Muscle layer of duodenum (tissue), 2 donors: Measurements from ENCODE around the gene NUFIP2.

ENCODE experiments used
- H3K27ac ChIP-seq: one replicate; pipeline ENCODE4 v1.7.0; 2013; ENCODE audit warnings: mild to moderate bottlenecking, low read length
- H3K27me3 ChIP-seq: one replicate; pipeline ENCODE4 v1.7.0; 2013; ENCODE audit warnings: low read depth, mild to moderate bottlenecking, control low read depth, low read length
- H3K36me3 ChIP-seq, 2 donors: one replicate each; pipeline ENCODE4 v1.7.0; 2013; ENCODE audit warnings: low read length in 2 of 2, control low read depth in 1 of 2, mild to moderate bottlenecking in 1 of 2; ENCODE audit not compliant: insufficient read depth in 2 of 2, control insufficient read depth in 1 of 2
- H3K4me1 ChIP-seq, 2 donors: one replicate each; pipeline ENCODE4 v1.7.0; 2013; ENCODE audit warnings: low read length in 2 of 2, mild to moderate bottlenecking in 2 of 2, control low read depth in 1 of 2, moderate library complexity in 1 of 2; ENCODE audit not compliant: insufficient read depth in 2 of 2, control insufficient read depth in 1 of 2
- H3K4me3 ChIP-seq, 2 donors: one replicate each; pipeline ENCODE4 v1.7.0; 2013; ENCODE audit warnings: low read length in 2 of 2, low read depth in 1 of 2, mild to moderate bottlenecking in 1 of 2
- H3K9me3 ChIP-seq, 2 donors: one replicate each; pipeline ENCODE4 v1.7.0; 2013; ENCODE audit warnings: low read length in 2 of 2, control low read depth in 1 of 2, mild to moderate bottlenecking in 1 of 2; ENCODE audit not compliant: control insufficient read depth in 1 of 2
- donor health status: healthy.

Gene NUFIP2

GRCh38 chr17:29248845-29249244, 45.1 kb downstream of the NUFIP2 start:
- H3K9me3 ChIP-seq: no peaks in the 10 kb centered on the region
- H3K36me3 ChIP-seq: peaks cover 0 to under 1% of the 10 kb centered on the region in 2 donors
- H3K27me3 ChIP-seq: no peaks in the 10 kb centered on the region
- no peaks in the 10 kb centered on the region for H3K4me1 ChIP-seq
- H3K27ac ChIP-seq: no peak overlapping the region
- no peak overlapping the region for H3K4me3 ChIP-seq

GRCh38 chr17:29247219-29247618, 46.7 kb downstream of the NUFIP2 start:
- no peak overlapping the region for H3K27ac ChIP-seq
- H3K27me3 ChIP-seq: no peaks in the 10 kb centered on the region
- no peak overlapping the region for H3K4me3 ChIP-seq
- H3K9me3 ChIP-seq: no peaks in the 10 kb centered on the region
- H3K36me3 ChIP-seq: no peaks in the 10 kb centered on the region
- no peaks in the 10 kb centered on the region for H3K4me1 ChIP-seq

- Histone ChIP-seq H3K4me3 (no peak within 1 kb of the TSS), H3K36me3 (no peaks in the 10 kb centered on the region), H3K27ac (no peak within 1 kb of the TSS), H3K4me1 (no peaks in the 10 kb centered on the region), H3K9me3 (no peaks in the 10 kb centered on the region), H3K27me3 (no peaks in the 10 kb centered on the region)
Measured at GRCh38 chr17:29246628-29247027, 47.3 kb downstream of the NUFIP2 start, which contains the start of gene CRYBA1. TSS of gene CRYBA1 (plus strand) at chr17:29246859. CDS start at chr17:29246864, 5 bp downstream.

GRCh38 chr17:29245401-29245800, 48.5 kb downstream of the NUFIP2 start:
- H3K27ac ChIP-seq: no peak overlapping the region
- peaks cover 6 to 7% of the 10 kb centered on the region in 2 donors for H3K4me1 ChIP-seq
- no peak overlapping the region for H3K4me3 ChIP-seq
- H3K9me3 ChIP-seq: no peaks in the 10 kb centered on the region
- H3K36me3 ChIP-seq: no peaks in the 10 kb centered on the region
- H3K27me3 ChIP-seq: no peaks in the 10 kb centered on the region

- Histone ChIP-seq H3K9me3 (no peaks in the 10 kb centered on the region), H3K27ac (no peak overlapping the region), H3K4me3 (no peak overlapping the region), H3K4me1 (peaks cover 7% of the 10 kb centered on the region in 2 donors), H3K36me3 (no peaks in the 10 kb centered on the region), H3K27me3 (no peaks in the 10 kb centered on the region)
Measured at GRCh38 chr17:29243792-29244191, 50.2 kb downstream of the NUFIP2 start.

GRCh38 chr17:29242790-29243189, 51.2 kb downstream of the NUFIP2 start:
- no peak overlapping the region for H3K4me3 ChIP-seq
- no peaks in the 10 kb centered on the region for H3K36me3 ChIP-seq
- peaks cover 7% of the 10 kb centered on the region in 2 donors for H3K4me1 ChIP-seq
- no peaks in the 10 kb centered on the region for H3K27me3 ChIP-seq
- H3K9me3 ChIP-seq: no peaks in the 10 kb centered on the region
- H3K27ac ChIP-seq: no peak overlapping the region

GRCh38 chr17:29242051-29242450, 51.9 kb downstream of the NUFIP2 start:
- H3K27me3 ChIP-seq: no peaks in the 10 kb centered on the region

GRCh38 chr17:29240968-29241963, 52.7 kb downstream of the NUFIP2 start:
- Histone ChIP-seq H3K4me1 (peaks cover 7% of the 10 kb centered on the region in 2 donors), H3K27ac (peak overlapping the region; percentile 60), H3K9me3 (no peaks in the 10 kb centered on the region), H3K36me3 (no peaks in the 10 kb centered on the region), H3K27me3 (no peaks in the 10 kb centered on the region), H3K4me3 (no peak overlapping the region)

More at GRCh38 chr17:29242051-29242450, 51.9 kb downstream of the NUFIP2 start:
- H3K9me3 ChIP-seq: no peaks in the 10 kb centered on the region
- no peak overlapping the region for H3K4me3 ChIP-seq
- H3K4me1 ChIP-seq: peaks cover 7% of the 10 kb centered on the region in 2 donors
- H3K27ac ChIP-seq: no peak overlapping the region
- no peaks in the 10 kb centered on the region for H3K36me3 ChIP-seq

- Histone ChIP-seq H3K9me3 (no peaks in the 10 kb centered on the region), H3K27ac (peak overlapping the region; percentile 60), H3K4me3 (no peak overlapping the region), H3K4me1 (peaks cover 7% of the 10 kb centered on the region in 2 donors), H3K36me3 (no peaks in the 10 kb centered on the region), H3K27me3 (no peaks in the 10 kb centered on the region)
Measured at GRCh38 chr17:29240477-29240876, 53.5 kb downstream of the NUFIP2 start.

- Histone ChIP-seq H3K4me1 (peaks cover 7% of the 10 kb centered on the region in 2 donors), H3K27ac (no peak overlapping the region), H3K36me3 (no peaks in the 10 kb centered on the region), H3K9me3 (no peaks in the 10 kb centered on the region), H3K4me3 (no peak overlapping the region), H3K27me3 (no peaks in the 10 kb centered on the region)
Measured at GRCh38 chr17:29238133-29238850, 55.7 kb downstream of the NUFIP2 start.

GRCh38 chr17:29237476-29238132, 56.3 kb downstream of the NUFIP2 start:
- Histone ChIP-seq H3K9me3 (no peaks in the 10 kb centered on the region), H3K27ac (no peak overlapping the region), H3K4me1 (peaks cover 7% of the 10 kb centered on the region in 2 donors), H3K27me3 (no peaks in the 10 kb centered on the region), H3K4me3 (no peak overlapping the region), H3K36me3 (no peaks in the 10 kb centered on the region)
